Astrocyte of the spinal cord (primary cell): ENCODE measurements around the gene BNIP1.

Experiments
- DNase-seq: peaks from one replicate; pipeline ENCODE4 v3.0.0; 2011; ENCODE audit warnings: low read depth, low spot score
- H3K4me3 ChIP-seq: 2 replicates; pipeline ENCODE4 v1.5.1; 2011; ENCODE audit warnings: low read depth, mild to moderate bottlenecking, low read length, moderate library complexity
- in situ Hi-C: cut with HindIII; loops from 2 replicates; pipeline ENCODE4 v1.10.0; 2017; ENCODE audit warnings: low sequenced_read_pairs
- TF ChIP-seq, protein P1 (sequence below): IDR thresholded peaks from 2 replicates; pipeline ENCODE4 v1.5.1; 2012; ENCODE audit warnings: low read depth, mild to moderate bottlenecking, low read length, inconsistent platforms

Gene BNIP1

DNA sequence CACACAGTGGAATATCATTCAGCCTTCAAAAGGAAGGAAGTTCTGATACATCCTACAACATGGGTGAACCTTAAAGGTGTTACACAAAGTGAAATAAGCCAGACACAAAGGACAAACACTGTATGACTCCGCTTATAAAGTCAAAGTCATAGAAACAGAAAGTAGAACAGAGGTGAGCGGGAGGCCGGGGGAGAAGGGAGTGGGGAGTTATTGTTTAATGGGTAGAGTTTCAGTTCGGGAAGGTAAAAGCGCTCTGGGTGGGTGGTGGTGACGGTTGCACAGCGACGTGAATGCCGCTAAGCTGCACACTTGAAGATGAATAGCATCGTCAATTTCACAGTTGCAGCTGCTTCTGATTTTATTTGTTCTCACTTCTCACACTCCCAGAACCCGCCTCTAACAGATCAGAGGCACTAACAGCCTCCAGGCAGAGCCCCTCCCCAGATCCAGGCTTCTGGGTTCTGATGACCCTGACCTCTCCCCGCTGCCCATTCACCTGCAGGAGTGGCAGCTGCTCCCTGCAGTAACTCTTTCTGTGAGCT is 34.1 kb downstream of the BNIP1 start:
- in situ Hi-C loops, result no loop called here
- H3K4me3 ChIP-seq, result no peak overlapping the region
- TF ChIP-seq, protein P1, sequence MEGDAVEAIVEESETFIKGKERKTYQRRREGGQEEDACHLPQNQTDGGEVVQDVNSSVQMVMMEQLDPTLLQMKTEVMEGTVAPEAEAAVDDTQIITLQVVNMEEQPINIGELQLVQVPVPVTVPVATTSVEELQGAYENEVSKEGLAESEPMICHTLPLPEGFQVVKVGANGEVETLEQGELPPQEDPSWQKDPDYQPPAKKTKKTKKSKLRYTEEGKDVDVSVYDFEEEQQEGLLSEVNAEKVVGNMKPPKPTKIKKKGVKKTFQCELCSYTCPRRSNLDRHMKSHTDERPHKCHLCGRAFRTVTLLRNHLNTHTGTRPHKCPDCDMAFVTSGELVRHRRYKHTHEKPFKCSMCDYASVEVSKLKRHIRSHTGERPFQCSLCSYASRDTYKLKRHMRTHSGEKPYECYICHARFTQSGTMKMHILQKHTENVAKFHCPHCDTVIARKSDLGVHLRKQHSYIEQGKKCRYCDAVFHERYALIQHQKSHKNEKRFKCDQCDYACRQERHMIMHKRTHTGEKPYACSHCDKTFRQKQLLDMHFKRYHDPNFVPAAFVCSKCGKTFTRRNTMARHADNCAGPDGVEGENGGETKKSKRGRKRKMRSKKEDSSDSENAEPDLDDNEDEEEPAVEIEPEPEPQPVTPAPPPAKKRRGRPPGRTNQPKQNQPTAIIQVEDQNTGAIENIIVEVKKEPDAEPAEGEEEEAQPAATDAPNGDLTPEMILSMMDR, result no peak
- DNase-seq, result no peak

DNA sequence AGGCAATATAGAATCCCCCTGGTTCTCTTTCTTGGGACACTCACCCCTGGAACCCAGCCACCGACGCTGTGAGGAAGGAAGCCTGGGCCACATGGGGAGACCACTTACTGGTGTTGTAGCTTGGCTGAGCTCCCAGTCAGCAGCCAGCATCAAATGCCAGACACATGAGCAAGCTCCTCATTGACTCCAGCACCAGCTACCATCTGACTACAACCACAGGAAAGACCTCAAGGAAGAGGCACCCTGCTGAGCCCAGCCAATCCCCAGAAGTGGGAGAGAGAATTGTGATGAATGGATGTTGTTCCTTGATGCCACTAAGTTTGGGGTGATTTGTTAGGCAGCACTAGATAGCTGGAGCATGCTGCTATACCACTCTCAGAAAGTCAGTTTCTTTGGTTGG is 36.0 kb downstream of the BNIP1 start:
- no peak overlapping the region for H3K4me3 ChIP-seq
- in situ Hi-C loops, result no loop called here
- TF ChIP-seq, protein P1, result no peak
- peak; percentile 53 for DNase-seq

DNA sequence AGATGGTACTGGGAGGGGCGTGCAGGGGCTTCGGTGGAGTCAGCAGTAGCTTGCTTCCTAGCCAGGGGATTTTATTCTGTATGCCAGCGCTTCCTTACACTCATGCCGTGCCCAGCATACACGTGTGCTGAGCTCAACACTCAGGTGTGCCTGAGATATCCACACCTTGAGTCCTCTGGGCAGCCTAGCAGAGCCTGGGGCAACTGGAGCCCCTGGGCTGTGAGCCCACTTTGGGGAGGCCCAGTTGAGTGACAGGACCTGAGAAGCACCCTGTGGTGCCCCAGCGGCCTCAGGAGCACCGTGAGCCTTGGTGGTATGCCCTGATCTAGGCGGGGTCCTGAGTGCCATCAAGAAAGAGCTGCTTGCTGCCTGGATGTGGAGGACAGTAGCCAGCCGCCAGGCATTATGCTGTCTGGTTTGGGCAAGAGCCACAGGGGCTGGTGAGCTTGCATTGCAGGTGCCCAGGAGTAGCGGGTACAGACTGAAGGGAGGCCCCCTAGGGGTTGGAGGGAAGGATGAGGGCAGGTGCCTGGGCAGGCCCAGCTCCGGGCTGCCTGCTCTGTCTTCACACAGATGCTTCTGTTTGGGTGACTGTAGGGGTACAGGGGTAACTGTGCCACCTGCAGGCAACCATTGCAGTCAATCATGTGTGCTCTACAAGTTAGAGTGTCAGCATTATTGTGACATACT is 42.9 kb downstream of the BNIP1 start:
- TF ChIP-seq, protein P1, result no peak
- no peak overlapping the region for H3K4me3 ChIP-seq
- in situ Hi-C loops, result no loop called here
- DNase-seq, result no peak

DNA sequence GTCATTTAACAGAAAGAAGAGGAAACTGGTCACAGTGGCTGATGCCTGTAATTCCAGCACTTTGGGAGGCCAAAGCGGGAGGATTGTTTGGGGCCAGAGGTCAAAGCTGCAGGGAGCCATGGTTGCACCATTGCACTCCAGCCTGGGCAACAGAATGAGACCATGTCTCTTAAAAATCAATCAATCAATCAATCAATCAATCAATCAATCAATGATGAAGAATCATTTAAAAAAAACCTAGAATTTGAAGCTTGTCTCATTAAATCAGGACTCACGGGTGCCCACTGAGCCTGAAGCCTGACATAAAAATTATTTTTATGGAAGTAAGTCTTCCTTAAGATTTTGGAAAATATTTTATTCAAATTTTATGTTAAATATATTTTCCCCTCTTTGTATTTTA is 43.9 kb downstream of the BNIP1 start:
- TF ChIP-seq, protein P1, result no peak
- DNase-seq, result no peak
- in situ Hi-C loops, result no loop called here
- no peak overlapping the region for H3K4me3 ChIP-seq

DNA sequence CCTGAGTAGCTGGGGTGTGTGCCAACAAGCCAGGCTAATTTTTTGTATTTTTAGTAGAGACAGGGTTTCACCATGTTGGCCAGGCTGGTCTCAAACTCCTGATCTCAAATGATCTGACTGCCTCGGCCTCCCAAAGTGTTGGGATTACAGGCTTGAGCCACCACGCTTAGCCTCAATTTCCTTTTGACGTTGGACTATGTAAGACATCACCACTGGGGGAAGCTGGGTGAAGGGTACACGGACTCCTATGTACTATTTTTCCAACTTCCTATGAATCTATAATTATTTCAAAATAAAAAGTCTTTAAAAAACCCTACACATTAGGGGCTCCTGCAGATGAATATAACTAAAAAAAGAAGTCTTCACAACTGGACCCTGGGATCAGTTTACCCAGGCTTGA is 46.7 kb downstream of the BNIP1 start:
- TF ChIP-seq, protein P1, result no peak
- no peak for DNase-seq
- in situ Hi-C loops, result no loop called here
- no peak overlapping the region for H3K4me3 ChIP-seq

DNA sequence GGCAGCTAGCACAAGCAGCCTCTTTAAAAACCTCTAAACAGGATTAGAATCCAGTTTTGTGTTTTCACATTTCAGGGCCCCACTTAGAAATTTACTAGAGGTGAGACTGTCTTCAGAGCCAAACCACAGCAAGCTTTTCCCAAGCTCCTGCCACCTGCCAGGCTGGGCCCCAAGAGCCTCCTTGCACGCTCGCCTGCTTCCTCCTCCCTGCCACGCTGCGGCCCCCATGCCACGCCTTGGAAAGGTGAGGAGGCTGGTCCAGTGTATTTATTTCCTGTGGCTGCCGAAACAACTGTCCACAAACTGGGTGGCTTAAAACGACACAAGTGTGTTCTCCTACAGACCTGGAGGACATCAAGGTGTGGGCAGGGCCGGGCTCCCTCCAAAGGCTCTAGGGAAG is 47.2 kb downstream of the BNIP1 start:
- no peak for DNase-seq
- in situ Hi-C loops, result no loop called here
- TF ChIP-seq, protein P1, result no peak
- no peak overlapping the region for H3K4me3 ChIP-seq
